ENCODE results near the gene FLNC. TPM values are rescaled to one million over a fixed set of nuclear protein-coding genes. Genes with fewer than 3 reads are reported as not detected.

FLNC gene
- total RNA-seq, 4 donors from 2014 or later = 3.0 to 27.3 (median 7.5) TPM

GRCh38 chr7:128862571-128863432 lies 32.6 kb downstream of the FLNC start, which contains the start of gene ATP6V1F:
TSS of gene ATP6V1F (plus strand) at chr7:128862856. CDS start at chr7:128862905, 49 bp downstream.
- TF ChIP-seq POLR2A (IDR thresholded peaks at IDR 0.05) = peak in 3 of 4 donors; percentile 67 to 88 (median 69)
- TF ChIP-seq CTCF (IDR thresholded peaks at IDR 0.05) = peak in 3 of 6 experiments; percentile 10 to 26 (median 10)
- H3K9me3 ChIP-seq = no peaks in the 10 kb centered on the region
- 0 to 1% methylated on average over 17 to 42 of the region's 65 CpGs for WGBS, 2 donors
- H3K27ac ChIP-seq = peak within 1 kb of the TSS; percentile 87 to 97 (median 89)
- intact Hi-C loops (cut with DNase I) = no loop called here
- peak within 1 kb of the TSS; percentile 70 to 97 (median 91) for H3K4me3 ChIP-seq
- H3K27me3 ChIP-seq = no peaks in the 10 kb centered on the region
- H3K36me3 ChIP-seq = peaks cover 0 to 24% (median 15%) of the 10 kb centered on the region in 3 donors
- H3K4me1 ChIP-seq = peaks cover 40 to 82% (median 46%) of the 10 kb centered on the region in 3 donors
- DNase-seq = peak; percentile 91

GRCh38 chr7:128863433-128863989 lies 33.3 kb downstream of the FLNC start:
- peak overlapping the region; percentile 87 to 97 (median 89) for H3K27ac ChIP-seq
- H3K27me3 ChIP-seq = no peaks in the 10 kb centered on the region
- H3K4me3 ChIP-seq = peak overlapping the region; percentile 70 to 97 (median 91)
- 0 to 2% methylated on average over 6 of the region's 6 CpGs for WGBS, 2 donors
- H3K4me1 ChIP-seq = peaks cover 47 to 86% (median 51%) of the 10 kb centered on the region in 3 donors
- no peaks in the 10 kb centered on the region for H3K9me3 ChIP-seq
- peak in 5 of 6 experiments; percentile 20 to 60 (median 38) for TF ChIP-seq CTCF (IDR thresholded peaks at IDR 0.05)
- TF ChIP-seq POLR2A (IDR thresholded peaks at IDR 0.05) = no peak
- intact Hi-C loops (cut with DNase I) = no loop called here
- DNase-seq = no peak
- H3K36me3 ChIP-seq = peaks cover 0 to 24% (median 15%) of the 10 kb centered on the region in 3 donors

GRCh38 chr7:128865303-128865702 lies 35.1 kb downstream of the FLNC start:
- Histone ChIP-seq H3K36me3 (peaks cover 0 to 24% (median 15%) of the 10 kb centered on the region in 3 donors), H3K27me3 (no peaks in the 10 kb centered on the region), H3K9me3 (no peaks in the 10 kb centered on the region), H3K4me1 (peaks cover 40 to 86% (median 45%) of the 10 kb centered on the region in 3 donors), H3K4me3 (no peak overlapping the region), H3K27ac (no peak overlapping the region)
- intact Hi-C loops (cut with DNase I) = no loop called here
- TF ChIP-seq CTCF (IDR thresholded peaks at IDR 0.05) (no peak), POLR2A (IDR thresholded peaks at IDR 0.05) (no peak)
- WGBS, 2 donors = 86 to 92% methylated on average over 11 to 12 of the region's 12 CpGs
- DNase-seq = no peak

- DNase-seq = no peak
- intact Hi-C loops (cut with DNase I) = no loop called here
- no peaks in the 10 kb centered on the region for H3K9me3 ChIP-seq
- no peak overlapping the region for H3K4me3 ChIP-seq
- peak overlapping the region in 2 of 4 donors; percentile 73 to 83 for H3K27ac ChIP-seq
- no peaks in the 10 kb centered on the region for H3K27me3 ChIP-seq
- H3K4me1 ChIP-seq = peaks cover 40 to 84% (median 41%) of the 10 kb centered on the region in 3 donors
- peaks cover 0 to 24% (median 15%) of the 10 kb centered on the region in 3 donors for H3K36me3 ChIP-seq
- 96 to 100% methylated on average over 3 to 10 of the region's 27 CpGs for WGBS, 2 donors
- TF ChIP-seq CTCF (IDR thresholded peaks at IDR 0.05) (no peak), POLR2A (IDR thresholded peaks at IDR 0.05) (no peak)
These were observed 36.0 kb downstream of the FLNC start for GRCh38 chr7:128865996-128866877.

Data from esophagus squamous epithelium (tissue), 5 donors.